NCI-H1048 (cell line): ENCODE measurements around the gene EWSR1.

ENCODE experiments used
- DNase-seq: peaks from one replicate; lab custom pipeline; 2025; lab: John Stamatoyannopoulos, UW

Gene EWSR1

GRCh38 chr22:29317827-29318454 lies 49.9 kb downstream of the EWSR1 start:
- DNase-seq = no peak

GRCh38 chr22:29319072-29319471 lies 51.0 kb downstream of the EWSR1 start:
- DNase-seq = no peak

GRCh38 chr22:29320546-29320945 lies 52.5 kb downstream of the EWSR1 start:
- DNase-seq = no peak

- no peak for DNase-seq
Measured at GRCh38 chr22:29323641-29324040, 55.6 kb downstream of the EWSR1 start.

- DNase-seq = no peak
Measured at GRCh38 chr22:29325356-29325755, 57.3 kb downstream of the EWSR1 start.

- no peak for DNase-seq
Measured at GRCh38 chr22:29325785-29326315, 57.8 kb downstream of the EWSR1 start.

- no peak for DNase-seq
Measured at GRCh38 chr22:29326481-29326880, 58.4 kb downstream of the EWSR1 start.

GRCh38 chr22:29327089-29327764 lies 59.2 kb downstream of the EWSR1 start:
- DNase-seq = no peak

GRCh38 chr22:29328055-29328454 lies 60.0 kb downstream of the EWSR1 start:
- DNase-seq = no peak

- no peak for DNase-seq
Measured at GRCh38 chr22:29328566-29329500, 60.8 kb downstream of the EWSR1 start.

- no peak for DNase-seq
Measured at GRCh38 chr22:29329581-29329980, 61.5 kb downstream of the EWSR1 start.

- no peak for DNase-seq
Measured at GRCh38 chr22:29330291-29330690, 62.2 kb downstream of the EWSR1 start.

GRCh38 chr22:29330753-29331152 lies 62.7 kb downstream of the EWSR1 start:
- no peak for DNase-seq

- no peak for DNase-seq
Measured at GRCh38 chr22:29331213-29331612, 63.1 kb downstream of the EWSR1 start.

GRCh38 chr22:29331658-29332300 lies 63.7 kb downstream of the EWSR1 start:
- no peak for DNase-seq

- DNase-seq = no peak
Measured at GRCh38 chr22:29332886-29333496, 64.9 kb downstream of the EWSR1 start.

GRCh38 chr22:29334148-29334547 lies 66.1 kb downstream of the EWSR1 start:
- no peak for DNase-seq

GRCh38 chr22:29334696-29335344 lies 66.8 kb downstream of the EWSR1 start:
- DNase-seq = no peak

- no peak for DNase-seq
Measured at GRCh38 chr22:29335656-29336055, 67.6 kb downstream of the EWSR1 start.

- no peak for DNase-seq
Measured at GRCh38 chr22:29336751-29337490, 68.9 kb downstream of the EWSR1 start.
